ENCODE results near the gene RAMP3.

The RAMP3 gene

DNA sequence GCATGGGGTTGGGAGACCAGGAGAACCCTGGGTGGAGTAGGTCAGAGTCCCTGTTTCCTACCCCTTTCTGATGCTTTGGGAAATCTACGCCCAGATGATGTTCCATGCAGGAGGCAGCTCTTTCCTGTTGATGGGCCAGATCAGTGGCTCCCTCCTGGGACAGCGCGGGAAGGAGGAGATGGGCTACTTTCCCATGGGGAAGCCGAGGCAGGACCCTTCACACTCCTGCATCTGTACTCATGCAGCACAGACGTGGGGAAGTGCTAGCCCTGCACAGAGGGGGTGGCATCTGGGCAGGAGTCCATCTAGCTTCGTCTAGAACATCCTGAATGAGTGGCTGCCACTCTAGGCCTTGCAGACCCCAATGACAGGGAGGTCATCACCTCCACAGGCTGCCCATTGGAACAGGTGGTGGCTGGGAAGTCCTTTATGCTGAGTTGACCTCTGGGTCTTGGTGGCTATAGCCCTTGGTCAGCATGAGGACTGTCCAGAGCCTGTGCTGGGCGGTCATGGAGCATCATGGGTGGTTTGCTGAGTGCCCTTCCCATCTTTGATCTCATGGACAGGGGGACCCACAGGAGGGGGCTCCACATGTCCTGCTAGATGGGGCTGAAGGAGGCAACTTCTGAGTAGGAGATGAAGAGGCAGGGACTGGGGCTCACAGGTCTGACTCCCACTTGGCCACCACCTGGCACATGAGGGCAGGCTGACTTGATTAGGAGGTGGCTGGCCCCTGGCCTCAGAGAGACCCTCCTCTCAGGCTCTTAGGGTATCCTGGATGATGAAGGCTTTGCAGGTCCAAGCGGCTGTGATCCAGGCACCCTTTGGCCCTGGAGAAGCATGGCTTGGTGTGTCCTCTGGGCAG, 24.6 kb downstream of the RAMP3 start:
- TF ChIP-seq REST (IDR thresholded peaks at IDR 0.05; ENCODE audit: insufficient read depth in 1 of 2, low read depth in 2 of 2, low read length in 2 of 2) (no peak), POLR2AphosphoS5 (IDR thresholded peaks at IDR 0.05; ENCODE audit: low read depth, low read length) (no peak), TAF1 (IDR thresholded peaks at IDR 0.05; ENCODE audit: borderline replicate concordance, insufficient read depth, low read length) (no peak), FOXP2 (optimal IDR thresholded peaks at IDR 0.05; ENCODE audit: borderline replicate concordance, extremely low read depth, extremely low read length, insufficient read depth) (no peak), SIN3A (IDR thresholded peaks at IDR 0.05; ENCODE audit: borderline replicate concordance, insufficient read depth, low read length) (no peak)

DNA sequence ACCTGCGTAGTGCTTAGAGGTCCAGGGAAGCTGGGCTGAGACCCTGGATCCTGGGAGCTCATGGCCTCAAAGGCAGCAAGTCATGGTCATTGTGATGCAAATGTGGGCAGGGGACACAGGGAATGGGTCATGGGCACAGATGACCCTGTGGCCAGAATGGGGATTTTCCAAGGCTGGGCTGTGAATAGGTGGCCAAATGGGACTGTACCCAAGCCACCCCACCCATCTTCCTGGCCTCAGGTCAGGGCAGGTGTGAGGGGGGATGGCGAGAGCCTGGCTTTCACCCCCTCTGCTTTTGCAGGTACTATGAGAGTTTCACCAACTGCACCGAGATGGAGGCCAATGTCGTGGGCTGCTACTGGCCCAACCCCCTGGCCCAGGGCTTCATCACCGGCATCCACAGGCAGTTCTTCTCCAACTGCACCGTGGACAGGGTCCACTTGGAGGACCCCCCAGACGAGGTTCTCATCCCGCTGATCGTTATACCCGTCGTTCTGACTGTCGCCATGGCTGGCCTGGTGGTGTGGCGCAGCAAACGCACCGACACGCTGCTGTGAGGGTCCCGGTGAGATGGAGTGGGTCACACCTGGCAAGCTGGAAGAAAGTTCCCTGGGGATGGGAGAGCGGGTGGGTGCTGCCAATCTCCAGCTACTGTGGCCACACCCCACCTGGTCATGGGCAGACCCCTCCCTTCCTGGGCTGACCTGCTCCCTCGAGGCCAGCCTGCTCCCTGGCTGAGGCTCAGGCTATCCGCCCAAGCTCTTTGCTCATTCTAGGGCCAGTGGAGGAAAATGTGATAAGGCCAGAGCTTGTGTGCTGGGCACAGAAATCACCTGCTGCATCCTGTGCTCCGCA, 25.5 kb downstream of the RAMP3 start:
- TF ChIP-seq POLR2AphosphoS5 (IDR thresholded peaks at IDR 0.05; ENCODE audit: low read depth, low read length) (no peak), TAF1 (IDR thresholded peaks at IDR 0.05; ENCODE audit: borderline replicate concordance, insufficient read depth, low read length) (no peak), FOXP2 (optimal IDR thresholded peaks at IDR 0.05; ENCODE audit: borderline replicate concordance, extremely low read depth, extremely low read length, insufficient read depth) (no peak), REST (IDR thresholded peaks at IDR 0.05; ENCODE audit: insufficient read depth in 1 of 2, low read depth in 2 of 2, low read length in 2 of 2) (no peak), SIN3A (IDR thresholded peaks at IDR 0.05; ENCODE audit: borderline replicate concordance, insufficient read depth, low read length) (no peak)

- TF ChIP-seq TAF1 (IDR thresholded peaks at IDR 0.05; ENCODE audit: borderline replicate concordance, insufficient read depth, low read length) (no peak), POLR2AphosphoS5 (IDR thresholded peaks at IDR 0.05; ENCODE audit: low read depth, low read length) (no peak), FOXP2 (optimal IDR thresholded peaks at IDR 0.05; ENCODE audit: borderline replicate concordance, extremely low read depth, extremely low read length, insufficient read depth) (no peak), SIN3A (IDR thresholded peaks at IDR 0.05; ENCODE audit: borderline replicate concordance, insufficient read depth, low read length) (no peak), REST (IDR thresholded peaks at IDR 0.05; ENCODE audit: insufficient read depth in 1 of 2, low read depth in 2 of 2, low read length in 2 of 2) (no peak)
Measured at GRCh38 chr7:45183711-45184210, 26.2 kb downstream of the RAMP3 start.

DNA sequence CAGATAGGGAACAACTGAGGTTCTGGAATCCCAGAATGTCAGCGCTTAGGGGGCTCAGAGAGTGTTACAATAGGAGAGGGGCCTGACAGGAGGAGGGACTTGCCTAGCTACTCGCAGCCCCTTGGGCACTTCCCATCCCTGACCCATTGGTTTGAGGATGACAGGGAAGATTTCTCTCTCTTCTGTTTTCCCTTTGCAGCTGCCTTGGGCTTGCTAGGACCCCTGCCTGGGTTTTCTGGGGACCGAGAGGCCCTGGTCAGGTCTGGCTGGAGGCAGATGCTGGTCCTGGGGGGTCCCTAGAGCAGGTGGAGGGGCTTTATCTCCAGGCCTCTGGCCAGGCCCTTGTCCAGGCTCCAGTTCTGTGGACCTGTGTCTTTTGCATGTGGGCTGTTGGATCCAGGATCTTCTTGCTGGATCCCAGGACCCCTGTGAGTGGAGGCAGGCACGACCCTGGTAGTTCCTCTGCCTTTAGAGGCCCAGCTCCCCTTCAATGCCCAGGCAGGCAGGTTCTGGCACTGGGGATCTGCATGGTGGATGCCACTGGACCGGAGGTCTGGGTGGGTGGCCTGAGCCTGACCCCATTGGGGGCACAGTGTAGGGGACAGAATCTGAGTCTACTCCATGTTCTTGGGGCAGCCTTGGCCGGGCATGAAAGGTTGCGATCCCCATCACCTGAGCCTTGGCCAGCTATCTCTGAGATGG, 26.9 kb downstream of the RAMP3 start:
- TF ChIP-seq SIN3A (IDR thresholded peaks at IDR 0.05; ENCODE audit: borderline replicate concordance, insufficient read depth, low read length): no peak
- TF ChIP-seq TAF1 (IDR thresholded peaks at IDR 0.05; ENCODE audit: borderline replicate concordance, insufficient read depth, low read length): no peak
- no peak for TF ChIP-seq FOXP2 (optimal IDR thresholded peaks at IDR 0.05; ENCODE audit: borderline replicate concordance, extremely low read depth, extremely low read length, insufficient read depth)
- no peak for TF ChIP-seq POLR2AphosphoS5 (IDR thresholded peaks at IDR 0.05; ENCODE audit: low read depth, low read length)
- no peak for TF ChIP-seq REST (IDR thresholded peaks at IDR 0.05; ENCODE audit: insufficient read depth in 1 of 2, low read depth in 2 of 2, low read length in 2 of 2)

Data from PFSK-1 (cell line).